Gastroesophageal sphincter (tissue), 4 donors: Measurements from ENCODE around the gene SSNA1. TPM values are rescaled to one million over a fixed set of nuclear protein-coding genes. Genes with fewer than 3 reads are reported as not detected.

Experiments
- ATAC-seq: fragments of 150-250 bp; one replicate; pipeline ENCODE4 v1.9.1; 2016; ENCODE audit warnings: mild to moderate bottlenecking, moderate library complexity
- H3K27ac ChIP-seq, 4 donors: fragments of 200-600 bp; sonication (generic) in 3 of 4; 1 replicate in 3 of 4; 2 replicates in 1 of 4; pipeline ENCODE4 v1.5.1; 2016 to 2019
- H3K27me3 ChIP-seq: fragments of 200-600 bp; sonication (generic); one replicate; pipeline ENCODE4 v1.5.1; 2019
- H3K36me3 ChIP-seq, 2 donors: fragments of 200-600 bp; sonication (generic); one replicate each; pipeline ENCODE4 v1.5.1; 2019; ENCODE audit warnings: control low read depth in 1 of 2
- H3K4me1 ChIP-seq, 3 donors: fragments of 200-600 bp; sonication (generic); 1 replicate in 2 of 3; 2 replicates in 1 of 3; pipeline ENCODE4 v1.5.1; 2016 to 2019; ENCODE audit warnings: control low read depth in 2 of 3
- H3K4me3 ChIP-seq, 2 donors: fragments of 200-600 bp; sonication (generic); one replicate each; pipeline ENCODE4 v1.5.1; 2019; ENCODE audit warnings: mild to moderate bottlenecking in 1 of 2, moderate library complexity in 1 of 2
- H3K9me3 ChIP-seq, 3 donors: fragments of 200-600 bp; sonication (generic); one replicate each; pipeline ENCODE4 v1.5.1; 2017 to 2019; ENCODE audit warnings: control low read depth in 2 of 3
- EP300 ChIP-seq: sonication (generic); formaldehyde crosslinking; IDR thresholded peaks from one replicate; pipeline ENCODE4 v1.6.1; 2017; ENCODE audit warnings: antibody characterized with exemption, mild to moderate bottlenecking
- POLR2A ChIP-seq, 2 donors: fragments of 450-650 bp; IDR thresholded peaks; one replicate each; pipeline ENCODE4 v1.6.1; 2017; ENCODE audit warnings: antibody characterized with exemption in 2 of 2, mild to moderate bottlenecking in 2 of 2, moderate library complexity in 1 of 2
- POLR2AphosphoS5 ChIP-seq: sonication (generic); formaldehyde crosslinking; IDR thresholded peaks from one replicate; pipeline ENCODE4 v1.6.1; 2017; ENCODE audit warnings: antibody characterized with exemption
- WGBS, 2 donors: methylation state at CpG; one replicate each; pipeline ENCODE4 v1.1.5; 2018; ENCODE audit warnings: low coverage in 1 of 2; 5-methylcytosine and 5-hydroxymethylcytosine counted together
- total RNA-seq, 4 donors: library from RNA; depleted of rRNA; stranded (reverse); fragments of >200 nt; gene quantifications; one replicate each; pipeline ENCODE4 v1.1.0, GENCODE V29; 2016
- TF ChIP-seq, protein P1 (sequence below), 4 experiments: fragments of 200-600 bp in 2 of 4; fragments of 450-650 bp in 2 of 4; sonication (generic) in 1 of 4; IDR thresholded peaks; one replicate each; pipeline ENCODE4 v1.5.1; 2017 to 2019; ENCODE audit warnings: antibody characterized with exemption in 4 of 4, mild to moderate bottlenecking in 2 of 4, moderate library complexity in 2 of 4

The SSNA1 gene
- total RNA-seq, 4 donors from 2014 or later, result 56.8 to 99.0 (median 73.8) TPM

- H3K9me3 ChIP-seq, result no peaks in the 10 kb centered on the region
- no peak for ATAC-seq
- TF ChIP-seq POLR2AphosphoS5, result no peak
- no peak for TF ChIP-seq EP300
- TF ChIP-seq, protein P1, sequence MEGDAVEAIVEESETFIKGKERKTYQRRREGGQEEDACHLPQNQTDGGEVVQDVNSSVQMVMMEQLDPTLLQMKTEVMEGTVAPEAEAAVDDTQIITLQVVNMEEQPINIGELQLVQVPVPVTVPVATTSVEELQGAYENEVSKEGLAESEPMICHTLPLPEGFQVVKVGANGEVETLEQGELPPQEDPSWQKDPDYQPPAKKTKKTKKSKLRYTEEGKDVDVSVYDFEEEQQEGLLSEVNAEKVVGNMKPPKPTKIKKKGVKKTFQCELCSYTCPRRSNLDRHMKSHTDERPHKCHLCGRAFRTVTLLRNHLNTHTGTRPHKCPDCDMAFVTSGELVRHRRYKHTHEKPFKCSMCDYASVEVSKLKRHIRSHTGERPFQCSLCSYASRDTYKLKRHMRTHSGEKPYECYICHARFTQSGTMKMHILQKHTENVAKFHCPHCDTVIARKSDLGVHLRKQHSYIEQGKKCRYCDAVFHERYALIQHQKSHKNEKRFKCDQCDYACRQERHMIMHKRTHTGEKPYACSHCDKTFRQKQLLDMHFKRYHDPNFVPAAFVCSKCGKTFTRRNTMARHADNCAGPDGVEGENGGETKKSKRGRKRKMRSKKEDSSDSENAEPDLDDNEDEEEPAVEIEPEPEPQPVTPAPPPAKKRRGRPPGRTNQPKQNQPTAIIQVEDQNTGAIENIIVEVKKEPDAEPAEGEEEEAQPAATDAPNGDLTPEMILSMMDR (IDR thresholded peaks at IDR 0.05), result no peak
- TF ChIP-seq POLR2A (IDR thresholded peaks at IDR 0.05), result no peak
- peaks cover 0 to 75% of the 10 kb centered on the region in 2 donors for H3K36me3 ChIP-seq
- H3K27me3 ChIP-seq, result no peaks in the 10 kb centered on the region
- H3K4me3 ChIP-seq, result no peak overlapping the region
- H3K4me1 ChIP-seq, result peaks cover 0 to 39% (median 22%) of the 10 kb centered on the region in 3 donors
- 86% methylated on average over 20 of the region's 27 CpGs; no CpG with 5 or more reads in 1 of the 2 donors for WGBS, 2 donors
- no peak overlapping the region for H3K27ac ChIP-seq
Observed at GRCh38 chr9:137183980-137184595, 4.4 kb upstream of the SSNA1 start.

- TF ChIP-seq POLR2A (IDR thresholded peaks at IDR 0.05), result no peak
- no peak for TF ChIP-seq EP300
- TF ChIP-seq, protein P1 (IDR thresholded peaks at IDR 0.05), result no peak
- no peak for TF ChIP-seq POLR2AphosphoS5
- no peak for ATAC-seq
- WGBS, 2 donors, result 83% methylated on average over 19 of the region's 48 CpGs; no CpG with 5 or more reads in 1 of the 2 donors
- Histone ChIP-seq H3K4me3 (no peak overlapping the region), H3K4me1 (peaks cover 6 to 49% (median 32%) of the 10 kb centered on the region in 3 donors), H3K27ac (no peak overlapping the region), H3K36me3 (peaks cover 0 to 69% of the 10 kb centered on the region in 2 donors), H3K27me3 (no peaks in the 10 kb centered on the region), H3K9me3 (no peaks in the 10 kb centered on the region)
Observed at GRCh38 chr9:137184881-137185660, 3.4 kb upstream of the SSNA1 start.

DNA sequence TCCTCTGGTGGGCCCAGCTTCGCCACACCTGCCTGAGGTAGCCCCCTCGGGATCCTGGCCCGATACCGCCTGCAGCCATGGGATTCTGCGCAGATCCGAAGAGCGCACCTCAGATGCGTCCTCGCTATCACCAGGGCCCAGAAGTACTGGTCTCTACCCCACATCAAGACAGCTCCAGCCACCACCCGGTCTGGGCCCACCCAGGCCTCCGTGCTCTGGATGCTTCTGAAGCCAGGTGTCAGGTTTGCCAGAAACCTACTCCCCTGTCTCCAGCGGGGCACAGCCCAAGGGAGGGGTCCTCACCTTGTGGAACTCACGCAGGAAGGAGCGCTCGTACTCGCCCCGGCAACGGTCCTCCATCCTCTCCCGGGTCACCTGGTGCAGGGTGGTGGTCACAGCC is 2.6 kb upstream of the SSNA1 start:
- no peaks in the 10 kb centered on the region for H3K9me3 ChIP-seq
- no peak for ATAC-seq
- peaks cover 6 to 57% (median 36%) of the 10 kb centered on the region in 3 donors for H3K4me1 ChIP-seq
- no peak overlapping the region for H3K27ac ChIP-seq
- no peak for TF ChIP-seq POLR2AphosphoS5
- TF ChIP-seq, protein P1 (IDR thresholded peaks at IDR 0.05), result no peak
- TF ChIP-seq EP300, result no peak
- no peaks in the 10 kb centered on the region for H3K27me3 ChIP-seq
- 71% methylated on average over 5 of the region's 19 CpGs; no CpG with 5 or more reads in 1 of the 2 donors for WGBS, 2 donors
- peaks cover 0 to 69% of the 10 kb centered on the region in 2 donors for H3K36me3 ChIP-seq
- no peak overlapping the region for H3K4me3 ChIP-seq

DNA sequence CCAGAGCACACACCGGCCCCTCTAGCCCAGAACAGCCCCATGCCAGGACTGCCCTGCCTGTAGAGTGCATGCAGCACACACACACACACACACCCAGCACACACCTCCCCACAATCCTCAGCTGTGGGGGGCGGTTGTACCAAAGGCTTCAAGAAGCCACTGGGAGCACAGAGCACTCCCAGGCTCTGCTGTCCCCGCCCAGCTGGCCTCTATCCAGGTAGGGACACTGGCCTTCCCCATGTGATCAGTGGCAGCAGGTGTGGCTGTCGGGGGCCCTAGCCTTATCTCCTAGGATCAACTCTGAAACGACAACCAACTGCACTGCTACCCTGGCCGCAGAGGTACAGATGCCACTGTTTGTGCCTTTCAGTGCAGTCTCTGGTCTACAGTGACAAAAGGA is 2.1 kb upstream of the SSNA1 start:
- H3K4me3 ChIP-seq, result peak overlapping the region in 1 of 2 donors; percentile 75
- peaks cover 0 to 69% of the 10 kb centered on the region in 2 donors for H3K36me3 ChIP-seq
- H3K4me1 ChIP-seq, result peaks cover 6 to 62% (median 36%) of the 10 kb centered on the region in 3 donors
- 80% methylated on average over 2 of the region's 6 CpGs; no CpG with 5 or more reads in 1 of the 2 donors for WGBS, 2 donors
- no peak overlapping the region for H3K27ac ChIP-seq
- no peaks in the 10 kb centered on the region for H3K9me3 ChIP-seq
- TF ChIP-seq POLR2AphosphoS5 (no peak), POLR2A (IDR thresholded peaks at IDR 0.05) (no peak), EP300 (no peak)
- TF ChIP-seq, protein P1 (IDR thresholded peaks at IDR 0.05), result no peak
- ATAC-seq, result no peak
- no peaks in the 10 kb centered on the region for H3K27me3 ChIP-seq
